A673 (cell line): ENCODE measurements around the gene JAKMIP1. TPM values are rescaled to one million over a fixed set of nuclear protein-coding genes. Genes with fewer than 3 reads are reported as not detected.

Source experiments
- BruUV-seq: library from RNA; stranded (reverse); fragments of 400-500 nt; replicated peaks from 2 replicates; lab custom pipeline; 2021; lab: Mats Ljungman, UMichigan
- CTCF ChIA-PET: fragments of 300-600 bp; sonication (Branson Sonifier 250); formaldehyde crosslinking; loops from one replicate; lab custom pipeline; 2022; ENCODE audit warnings: antibody characterized with exemption; lab: Charles Lee
- POLR2A ChIA-PET: fragments of 300-600 bp; sonication (Branson Sonifier 250); formaldehyde crosslinking; loops from one replicate; lab custom pipeline; 2022; ENCODE audit warnings: antibody characterized with exemption; ENCODE audit not compliant: low non-redundant PET; lab: Charles Lee
- DNase-seq: peaks from one replicate; pipeline ENCODE4 v3.0.0-alpha.2; 2015; ENCODE audit warnings: low spot score
- H3K27ac ChIP-seq: fragments of 200-600 bp; sonication (generic); 2 replicates; pipeline ENCODE4 v1.5.1; 2016; ENCODE audit warnings: mixed run types, low read depth, mild to moderate bottlenecking, mixed read lengths, antibody characterized with exemption, low read length; ENCODE audit not compliant: poor library complexity, severe bottlenecking
- H3K27me3 ChIP-seq: fragments of 200-600 bp; sonication (generic); replicated peaks from 2 replicates; pipeline ENCODE4 v1.6.1; 2017; ENCODE audit warnings: mixed run types, low read depth, mild to moderate bottlenecking, mixed read lengths, antibody characterized with exemption, low read length; ENCODE audit not compliant: insufficient read depth, poor library complexity
- H3K36me3 ChIP-seq: fragments of 200-600 bp; sonication (generic); 2 replicates; pipeline ENCODE4 v1.6.1; 2016; ENCODE audit warnings: mixed run types, mild to moderate bottlenecking, mixed read lengths, antibody characterized with exemption, low read length; ENCODE audit not compliant: insufficient read depth, poor library complexity, severe bottlenecking
- H3K4me1 ChIP-seq: fragments of 200-600 bp; sonication (generic); 2 replicates; pipeline ENCODE4 v1.6.1; 2017; ENCODE audit warnings: mixed run types, mild to moderate bottlenecking, mixed read lengths, antibody characterized with exemption, low read length; ENCODE audit not compliant: insufficient read depth, poor library complexity, severe bottlenecking
- H3K4me3 ChIP-seq: fragments of 200-600 bp; sonication (generic); 2 replicates; pipeline ENCODE4 v1.5.1; 2016; ENCODE audit warnings: low read depth, mixed run types, mild to moderate bottlenecking, mixed read lengths, low read length; ENCODE audit not compliant: poor library complexity, severe bottlenecking
- H3K9me3 ChIP-seq: fragments of 200-600 bp; sonication (generic); 2 replicates; pipeline ENCODE4 v1.6.1; 2016; ENCODE audit warnings: mixed run types, low read depth, mild to moderate bottlenecking, mixed read lengths, antibody characterized with exemption, low read length; ENCODE audit not compliant: poor library complexity, severe bottlenecking
- EZH2 ChIP-seq: fragments of 200-600 bp; sonication (generic); IDR thresholded peaks from 2 replicates; pipeline ENCODE4 v1.6.1; 2017; ENCODE audit warnings: borderline replicate concordance, low read depth, mild to moderate bottlenecking, mixed read lengths, antibody characterized with exemption, low read length; ENCODE audit not compliant: poor library complexity, severe bottlenecking
- intact Hi-C: fragments of 100-400 bp; cut with micrococcal nuclease; formaldehyde crosslinking; loops from one replicate; pipeline ENCODE4 v1.10.0; 2022; ENCODE audit not compliant: unreplicated experiment
- total RNA-seq: library from RNA; stranded (reverse); gene quantifications from 2 replicates; pipeline ENCODE4 v1.2.3, GENCODE V29; 2021
- TF ChIP-seq, protein P1 (sequence below): fragments of 300-800, 200-600 bp; sonication (generic); conservative IDR thresholded peaks from 2 replicates; pipeline ENCODE4 v1.5.1; 2017; ENCODE audit warnings: low read depth, mild to moderate bottlenecking, antibody characterized with exemption, low read length, moderate library complexity, mixed read lengths

The JAKMIP1 gene
- total RNA-seq, 1 experiment from 2014 or later, result not detected

DNA sequence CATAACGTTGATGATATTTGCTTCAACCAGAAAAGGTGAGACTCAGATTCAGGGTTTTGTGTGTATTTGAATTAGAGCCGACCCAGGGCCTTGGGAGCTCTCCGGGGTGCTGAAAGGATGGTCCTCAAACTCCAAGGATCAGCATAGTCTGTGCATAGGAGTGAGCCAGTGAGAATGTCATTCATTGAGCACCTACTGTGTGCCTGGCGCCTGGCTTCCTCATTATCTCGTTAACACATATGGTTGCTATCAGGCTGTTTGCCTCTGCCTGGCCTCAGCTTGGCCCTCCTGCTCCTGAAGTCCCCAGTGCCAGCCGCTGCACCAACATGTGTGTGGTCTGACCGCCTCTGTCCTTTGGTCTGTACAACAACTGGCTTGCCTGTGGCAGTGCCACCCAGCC lies 25.1 kb upstream of the JAKMIP1 start:
- DNase-seq, result peak; percentile 46
- no peaks in the 10 kb centered on the region for H3K9me3 ChIP-seq
- H3K4me3 ChIP-seq, result no peak overlapping the region
- intact Hi-C loops, result no loop called here
- H3K27me3 ChIP-seq, result peaks cover 31% of the 10 kb centered on the region
- CTCF ChIA-PET, result no interaction called here
- no peaks in the 10 kb centered on the region for H3K36me3 ChIP-seq
- BruUV-seq, result no TSS peak
- H3K4me1 ChIP-seq, result no peaks in the 10 kb centered on the region
- POLR2A ChIA-PET, result no interaction called here
- H3K27ac ChIP-seq, result no peak overlapping the region
- TF ChIP-seq, protein P1, sequence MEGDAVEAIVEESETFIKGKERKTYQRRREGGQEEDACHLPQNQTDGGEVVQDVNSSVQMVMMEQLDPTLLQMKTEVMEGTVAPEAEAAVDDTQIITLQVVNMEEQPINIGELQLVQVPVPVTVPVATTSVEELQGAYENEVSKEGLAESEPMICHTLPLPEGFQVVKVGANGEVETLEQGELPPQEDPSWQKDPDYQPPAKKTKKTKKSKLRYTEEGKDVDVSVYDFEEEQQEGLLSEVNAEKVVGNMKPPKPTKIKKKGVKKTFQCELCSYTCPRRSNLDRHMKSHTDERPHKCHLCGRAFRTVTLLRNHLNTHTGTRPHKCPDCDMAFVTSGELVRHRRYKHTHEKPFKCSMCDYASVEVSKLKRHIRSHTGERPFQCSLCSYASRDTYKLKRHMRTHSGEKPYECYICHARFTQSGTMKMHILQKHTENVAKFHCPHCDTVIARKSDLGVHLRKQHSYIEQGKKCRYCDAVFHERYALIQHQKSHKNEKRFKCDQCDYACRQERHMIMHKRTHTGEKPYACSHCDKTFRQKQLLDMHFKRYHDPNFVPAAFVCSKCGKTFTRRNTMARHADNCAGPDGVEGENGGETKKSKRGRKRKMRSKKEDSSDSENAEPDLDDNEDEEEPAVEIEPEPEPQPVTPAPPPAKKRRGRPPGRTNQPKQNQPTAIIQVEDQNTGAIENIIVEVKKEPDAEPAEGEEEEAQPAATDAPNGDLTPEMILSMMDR, result no peak
- TF ChIP-seq EZH2, result no peak

DNA sequence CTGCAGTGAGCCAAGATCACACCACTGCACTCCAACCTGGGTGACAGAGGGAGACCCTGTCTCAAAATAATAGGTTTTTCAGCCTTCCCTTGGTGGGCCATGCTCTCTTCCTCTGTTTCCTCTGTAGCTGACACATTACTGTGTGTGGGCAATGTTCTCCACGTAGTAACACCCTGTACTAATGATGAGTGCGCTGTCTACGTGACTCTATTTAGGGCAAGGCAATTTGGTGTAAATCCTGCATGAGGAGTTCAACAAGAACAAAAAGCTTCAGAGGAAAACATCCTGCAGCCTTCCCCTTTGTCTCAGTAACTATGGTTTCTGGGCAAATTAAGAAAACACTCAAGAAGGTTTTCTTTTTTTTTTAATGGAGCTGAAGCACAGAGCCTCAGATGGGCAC lies 24.4 kb upstream of the JAKMIP1 start:
- peaks cover 37% of the 10 kb centered on the region for H3K27me3 ChIP-seq
- no TSS peak for BruUV-seq
- no peak for DNase-seq
- ChIA-PET POLR2A (no interaction called here), CTCF (no interaction called here)
- H3K4me1 ChIP-seq, result no peaks in the 10 kb centered on the region
- intact Hi-C loops, result no loop called here
- no peaks in the 10 kb centered on the region for H3K9me3 ChIP-seq
- H3K4me3 ChIP-seq, result no peak overlapping the region
- H3K36me3 ChIP-seq, result no peaks in the 10 kb centered on the region
- TF ChIP-seq, protein P1, result no peak
- TF ChIP-seq EZH2, result no peak
- no peak overlapping the region for H3K27ac ChIP-seq

DNA sequence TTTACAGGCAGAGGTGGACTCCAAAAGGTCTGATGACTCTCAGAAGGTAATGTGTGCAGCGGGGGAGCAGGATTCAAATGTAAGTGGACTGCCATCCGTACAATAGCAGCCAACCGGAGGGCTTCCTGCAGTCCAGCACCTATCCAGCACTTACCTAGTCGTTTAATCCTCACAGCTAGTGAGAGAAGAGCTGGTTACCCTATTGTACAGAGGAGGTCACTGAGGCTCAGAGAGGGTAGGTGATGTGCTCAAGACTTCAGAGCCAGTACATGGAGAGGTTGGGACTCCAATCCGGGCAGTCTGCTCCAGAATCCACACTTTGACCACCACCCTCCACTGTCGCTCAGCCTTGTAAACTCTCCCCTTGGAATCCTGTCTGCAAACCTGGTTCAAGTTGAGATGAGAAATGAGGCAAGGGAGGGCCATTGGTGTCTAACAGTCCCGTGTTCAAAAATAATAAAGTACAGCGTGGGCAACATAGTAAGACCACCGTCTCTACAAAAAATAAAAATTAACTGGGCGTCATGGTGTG lies 22.5 kb upstream of the JAKMIP1 start:
- TF ChIP-seq EZH2, result no peak
- TF ChIP-seq, protein P1, result no peak
- intact Hi-C loops, result no loop called here
- Histone ChIP-seq H3K9me3 (no peaks in the 10 kb centered on the region), H3K27ac (no peak overlapping the region), H3K4me3 (no peak overlapping the region), H3K36me3 (no peaks in the 10 kb centered on the region), H3K27me3 (peaks cover 55% of the 10 kb centered on the region), H3K4me1 (no peaks in the 10 kb centered on the region)
- POLR2A ChIA-PET, result no interaction called here
- CTCF ChIA-PET, result no interaction called here
- no TSS peak for BruUV-seq
- DNase-seq, result no peak
